PC-3 (cell line): Measurements from ENCODE around the gene IFFO2. TPM values are rescaled to one million over a fixed set of nuclear protein-coding genes. Genes with fewer than 3 reads are reported as not detected.

ENCODE experiments used
- ATAC-seq: fragments of 200-7000 bp; cut with Tn5 transposase; 2 replicates; pipeline ENCODE4 v1.9.1; 2020; ENCODE audit warnings: mild to moderate bottlenecking, moderate library complexity
- BruUV-seq: library from RNA; stranded (reverse); fragments of 400-500 nt; replicated peaks from 2 replicates; lab custom pipeline; 2021; lab: Mats Ljungman, UMichigan
- CTCF ChIA-PET: fragments of 300-600 bp; sonication (Branson Sonifier 250); formaldehyde crosslinking; loops from one replicate; lab custom pipeline; 2022; ENCODE audit warnings: antibody characterized with exemption; lab: Charles Lee
- POLR2A ChIA-PET: fragments of 300-600 bp; sonication (Branson Sonifier 250); formaldehyde crosslinking; loops from one replicate; lab custom pipeline; 2022; ENCODE audit warnings: antibody characterized with exemption; ENCODE audit not compliant: unreplicated experiment; lab: Charles Lee
- DNase-seq: peaks from one replicate; pipeline ENCODE4 v3.0.0-alpha.2; 2015
- H2AFZ ChIP-seq: fragments of 300-600 bp; sonication (generic); 2 replicates; pipeline ENCODE4 v1.6.0; 2016; ENCODE audit warnings: antibody characterized with exemption, low read length
- H3F3A ChIP-seq: fragments of 300-600 bp; sonication (generic); one replicate; pipeline ENCODE4 v1.6.0; 2017; ENCODE audit warnings: antibody characterized with exemption, low read length, control low read depth, mild to moderate bottlenecking; ENCODE audit not compliant: unreplicated experiment
- H3K27ac ChIP-seq: fragments of 300-600 bp; sonication (generic); 2 replicates; pipeline ENCODE4 v1.5.1; 2016; ENCODE audit warnings: mild to moderate bottlenecking, low read length
- H3K27me3 ChIP-seq: fragments of 300-600 bp; sonication (generic); 2 replicates; pipeline ENCODE4 v1.6.1; 2016; ENCODE audit warnings: low read length, mixed read lengths
- H3K36me3 ChIP-seq: fragments of 300-600 bp; sonication (generic); 2 replicates; pipeline ENCODE4 v1.6.1; 2016; ENCODE audit warnings: low read depth, mixed run types, low read length, mixed read lengths
- H3K4me1 ChIP-seq: fragments of 300-600 bp; sonication (generic); 2 replicates; pipeline ENCODE4 v1.5.1; 2016; ENCODE audit warnings: low read length; ENCODE audit not compliant: insufficient read depth
- H3K4me2 ChIP-seq: fragments of 300-600 bp; sonication (generic); 2 replicates; pipeline ENCODE4 v1.6.0; 2016; ENCODE audit warnings: low read length
- H3K4me3 ChIP-seq: fragments of 300-600 bp; sonication (generic); 2 replicates; pipeline ENCODE4 v1.5.1; 2016; ENCODE audit warnings: mild to moderate bottlenecking, low read length, mixed read lengths
- H3K79me2 ChIP-seq: fragments of 300-600 bp; sonication (generic); 2 replicates; pipeline ENCODE4 v1.6.1; 2017; ENCODE audit warnings: low read length, mixed read lengths
- H3K9ac ChIP-seq: fragments of 300-600 bp; sonication (generic); 2 replicates; pipeline ENCODE4 v1.6.0; 2016; ENCODE audit warnings: mild to moderate bottlenecking, low read length
- H3K9me2 ChIP-seq: fragments of 300-600 bp; sonication (generic); replicated peaks from 2 replicates; pipeline ENCODE4 v1.6.1; 2016; ENCODE audit warnings: mixed run types, low read length, mixed read lengths
- H3K9me3 ChIP-seq: fragments of 300-600 bp; sonication (generic); 2 replicates; pipeline ENCODE4 v1.6.1; 2016; ENCODE audit warnings: low read length, mixed read lengths
- H4K20me1 ChIP-seq: fragments of 300-600 bp; sonication (generic); 2 replicates; pipeline ENCODE4 v1.6.1; 2016; ENCODE audit warnings: low read length, mixed read lengths
- EZH2 ChIP-seq: fragments of 300-600 bp; sonication (generic); IDR thresholded peaks from one replicate; pipeline ENCODE4 v1.6.1; 2017; ENCODE audit warnings: antibody characterized with exemption, mild to moderate bottlenecking, low read length; ENCODE audit not compliant: unreplicated experiment
- EZH2phosphoT487 ChIP-seq: fragments of 300-600 bp; sonication (generic); IDR thresholded peaks from 2 replicates; pipeline ENCODE4 v1.6.1; 2018; ENCODE audit warnings: mild to moderate bottlenecking, antibody characterized with exemption, low read length, borderline replicate concordance
- intact Hi-C: fragments of 100-400 bp; cut with micrococcal nuclease; formaldehyde crosslinking; loops from 2 replicates; pipeline ENCODE4 v1.9.0; 2023
- total RNA-seq: library from RNA; depleted of rRNA; stranded (reverse); fragments of >200 nt; gene quantifications from 2 replicates; pipeline ENCODE4 v1.2.3, GENCODE V29; 2014
- TF ChIP-seq, protein P1 (sequence below): fragments of 300-600 bp; sonication (generic); conservative IDR thresholded peaks from 2 replicates; pipeline ENCODE4 v1.5.1; 2017; ENCODE audit warnings: antibody characterized with exemption, low read depth, mild to moderate bottlenecking, low read length

Gene IFFO2
- total RNA-seq, 1 experiment from 2014 or later = 30.7 TPM

DNA sequence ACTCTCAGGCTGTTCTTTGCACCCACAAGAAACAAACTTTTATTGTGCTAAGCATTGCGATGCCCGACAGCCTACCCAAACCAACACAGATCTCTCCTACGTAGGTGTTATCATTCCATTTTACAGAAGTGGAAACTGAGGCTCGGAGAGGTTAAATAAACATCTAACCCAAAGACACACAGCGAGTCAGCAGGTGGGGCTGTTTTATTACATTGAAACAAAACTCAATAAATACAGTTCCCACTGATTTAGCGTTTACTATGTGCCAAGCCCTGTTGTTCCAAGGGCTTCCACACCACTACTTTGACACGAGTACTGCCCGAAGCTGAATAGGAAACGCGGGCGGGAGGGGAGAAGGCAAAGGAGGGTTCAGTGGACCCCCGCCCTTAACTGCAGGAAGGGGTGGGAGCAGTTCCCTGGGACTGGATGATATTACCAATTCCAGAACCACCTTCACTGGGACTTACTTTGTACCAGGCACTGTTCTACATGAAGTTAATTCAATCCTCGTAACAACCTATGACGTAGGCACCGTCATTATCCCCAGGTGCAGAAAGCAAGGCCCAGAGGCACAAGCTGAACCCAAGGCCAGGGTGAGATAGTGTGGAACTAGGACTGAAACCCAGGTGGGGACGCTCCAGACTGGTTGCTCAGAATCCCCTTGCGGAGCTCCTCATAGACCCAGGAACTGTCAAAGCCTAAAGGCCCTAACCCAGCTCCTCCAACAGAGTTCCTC is 34.8 kb downstream of the IFFO2 start:
- TSS peak; percentile 56 for BruUV-seq
- Histone ChIP-seq H3K27me3 (no peaks in the 10 kb centered on the region), H3K79me2 (peaks cover 67% of the 10 kb centered on the region), H3K9ac (peak overlapping the region; percentile 72), H3K4me1 (peaks cover 47% of the 10 kb centered on the region), H2AFZ (no peak overlapping the region), H3K36me3 (peaks cover 15% of the 10 kb centered on the region; the same call in 1 of the 2 replicates), H3K4me2 (peak overlapping the region; percentile 78), H3K27ac (peak overlapping the region; percentile 92), H3F3A (no peaks in the 10 kb centered on the region), H3K9me3 (no peaks in the 10 kb centered on the region), H4K20me1 (no peaks in the 10 kb centered on the region), H3K4me3 (peak overlapping the region; percentile 4; the same call in 1 of the 2 replicates), H3K9me2 (no peaks in the 10 kb centered on the region)
- intact Hi-C loops = loop anchor here (1.0 to 5.0 kb wide), 3 partner anchors 33 to 91 kb away; no protein-coding TSS in a partner anchor
- ChIA-PET CTCF (interaction anchor here (0.6 to 1.1 kb wide), 2 partner anchors 88 to 174 kb away, joined by 3 read pairs; no protein-coding TSS in a partner anchor), POLR2A (interaction anchor here (0.6 kb wide), 2 partner anchors 19 to 152 kb away, joined by 8 to 11 read pairs; no protein-coding TSS in a partner anchor)
- ATAC-seq (peak; percentile 23), DNase-seq (peak; percentile 49)
- TF ChIP-seq, protein P1, sequence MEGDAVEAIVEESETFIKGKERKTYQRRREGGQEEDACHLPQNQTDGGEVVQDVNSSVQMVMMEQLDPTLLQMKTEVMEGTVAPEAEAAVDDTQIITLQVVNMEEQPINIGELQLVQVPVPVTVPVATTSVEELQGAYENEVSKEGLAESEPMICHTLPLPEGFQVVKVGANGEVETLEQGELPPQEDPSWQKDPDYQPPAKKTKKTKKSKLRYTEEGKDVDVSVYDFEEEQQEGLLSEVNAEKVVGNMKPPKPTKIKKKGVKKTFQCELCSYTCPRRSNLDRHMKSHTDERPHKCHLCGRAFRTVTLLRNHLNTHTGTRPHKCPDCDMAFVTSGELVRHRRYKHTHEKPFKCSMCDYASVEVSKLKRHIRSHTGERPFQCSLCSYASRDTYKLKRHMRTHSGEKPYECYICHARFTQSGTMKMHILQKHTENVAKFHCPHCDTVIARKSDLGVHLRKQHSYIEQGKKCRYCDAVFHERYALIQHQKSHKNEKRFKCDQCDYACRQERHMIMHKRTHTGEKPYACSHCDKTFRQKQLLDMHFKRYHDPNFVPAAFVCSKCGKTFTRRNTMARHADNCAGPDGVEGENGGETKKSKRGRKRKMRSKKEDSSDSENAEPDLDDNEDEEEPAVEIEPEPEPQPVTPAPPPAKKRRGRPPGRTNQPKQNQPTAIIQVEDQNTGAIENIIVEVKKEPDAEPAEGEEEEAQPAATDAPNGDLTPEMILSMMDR = peak; percentile 49
- no peak for TF ChIP-seq EZH2

DNA sequence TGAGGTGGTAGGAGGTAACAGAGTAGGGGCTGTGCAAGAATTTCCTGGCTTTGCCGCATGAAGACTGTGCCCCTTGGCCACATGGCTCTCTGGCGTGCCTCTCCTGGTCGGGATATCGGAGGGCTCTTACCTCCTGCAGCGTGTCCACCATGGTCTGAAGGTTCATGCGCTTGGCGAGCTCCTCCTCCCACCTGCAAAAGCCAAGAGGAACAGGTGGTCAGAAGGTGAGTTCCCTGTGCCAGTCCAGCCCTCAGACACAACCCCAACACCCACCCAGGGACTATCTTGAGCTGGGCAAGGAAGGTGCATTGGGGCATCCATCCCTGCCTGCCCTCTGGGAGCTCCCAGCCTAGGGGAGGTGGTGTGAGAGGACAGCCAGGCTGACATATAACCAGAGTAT is 35.5 kb downstream of the IFFO2 start:
- intact Hi-C loops = loop anchor here (5.0 kb wide), 1 partner anchor 91 kb away; no protein-coding TSS in a partner anchor
- H3F3A ChIP-seq = no peaks in the 10 kb centered on the region
- no peaks in the 10 kb centered on the region for H3K27me3 ChIP-seq
- no peaks in the 10 kb centered on the region for H3K9me2 ChIP-seq
- H3K4me3 ChIP-seq = no peak overlapping the region
- ATAC-seq (no peak), DNase-seq (no peak)
- POLR2A ChIA-PET = no interaction called here
- H2AFZ ChIP-seq = no peak overlapping the region
- H3K9me3 ChIP-seq = no peaks in the 10 kb centered on the region
- peak overlapping the region; percentile 72; the same call in 1 of the 2 replicates for H3K9ac ChIP-seq
- no peak overlapping the region for H3K4me2 ChIP-seq
- peaks cover 41% of the 10 kb centered on the region for H3K4me1 ChIP-seq
- H4K20me1 ChIP-seq = no peaks in the 10 kb centered on the region
- peaks cover 15% of the 10 kb centered on the region; the same call in 1 of the 2 replicates for H3K36me3 ChIP-seq
- no TSS peak for BruUV-seq
- H3K79me2 ChIP-seq = peaks cover 62% of the 10 kb centered on the region
- H3K27ac ChIP-seq = peak overlapping the region; percentile 92
- CTCF ChIA-PET = interaction anchor here (1.1 kb wide), 1 partner anchor 175 kb away, joined by 3 read pairs; no protein-coding TSS in a partner anchor
- TF ChIP-seq, protein P1 = no peak
- TF ChIP-seq EZH2 (no peak), EZH2phosphoT487 (no peak)
